ENCODE results near the gene ABCF2.

The ABCF2 gene

DNA sequence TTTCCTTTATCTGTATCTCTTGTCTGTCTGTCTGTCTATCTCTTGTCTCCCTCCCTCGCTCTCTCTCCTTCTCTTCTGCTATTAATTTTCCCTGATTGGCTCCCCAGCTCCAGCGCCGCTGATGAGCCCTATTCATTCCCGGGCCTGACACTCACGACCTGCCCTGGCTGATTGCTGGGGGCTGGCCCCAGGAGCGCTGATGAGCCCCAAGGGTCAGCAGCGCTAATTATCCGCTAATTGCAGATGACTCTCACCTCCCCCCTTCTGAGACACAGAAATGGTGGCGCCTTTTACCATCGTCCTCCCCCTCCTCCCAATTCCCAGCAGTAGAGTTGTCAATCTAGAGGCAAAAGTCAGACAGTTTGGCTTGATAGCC, 58.2 kb downstream of the ABCF2 start:
- no peak for DNase-seq

DNA sequence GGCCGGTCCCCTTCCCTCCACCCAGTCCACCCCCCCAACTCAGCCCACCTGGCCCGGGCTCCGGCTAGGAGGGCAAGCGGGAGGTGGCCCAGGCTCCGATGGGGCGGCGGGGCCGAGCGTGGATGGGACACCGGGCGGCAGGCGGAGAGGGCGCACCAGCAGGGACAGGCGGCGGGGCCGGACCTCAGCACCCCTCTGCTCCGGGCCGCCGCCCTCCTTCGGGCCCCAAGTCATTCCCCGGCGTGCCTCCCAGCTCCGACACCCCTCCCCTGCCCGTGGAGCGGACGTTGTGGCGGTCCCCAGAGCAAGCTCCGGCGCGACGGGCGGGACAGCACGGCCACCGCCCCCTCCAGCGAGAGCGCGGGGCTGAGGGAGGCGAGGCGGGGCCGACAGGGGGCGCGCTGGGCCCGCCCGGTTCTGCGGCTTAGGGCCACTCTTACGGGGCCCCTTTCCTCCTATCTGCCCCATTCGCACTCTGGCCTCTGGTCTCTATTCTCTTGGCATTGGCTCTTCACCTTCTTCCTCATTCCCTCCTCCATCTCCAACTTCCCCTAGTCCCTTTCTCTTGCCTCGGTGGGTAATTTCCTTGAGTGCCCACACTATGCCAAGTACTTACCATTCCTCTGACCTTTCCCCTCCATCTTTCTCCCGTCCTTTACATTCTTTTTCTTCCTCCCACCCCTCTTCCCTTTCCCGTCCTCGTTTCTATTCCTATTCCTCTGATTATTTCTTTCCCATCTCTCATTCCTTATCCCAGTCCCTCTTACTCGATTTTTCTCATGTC, 58.8 kb downstream of the ABCF2 start:
- DNase-seq: peak; percentile 66 to 87 (median 68)

DNA sequence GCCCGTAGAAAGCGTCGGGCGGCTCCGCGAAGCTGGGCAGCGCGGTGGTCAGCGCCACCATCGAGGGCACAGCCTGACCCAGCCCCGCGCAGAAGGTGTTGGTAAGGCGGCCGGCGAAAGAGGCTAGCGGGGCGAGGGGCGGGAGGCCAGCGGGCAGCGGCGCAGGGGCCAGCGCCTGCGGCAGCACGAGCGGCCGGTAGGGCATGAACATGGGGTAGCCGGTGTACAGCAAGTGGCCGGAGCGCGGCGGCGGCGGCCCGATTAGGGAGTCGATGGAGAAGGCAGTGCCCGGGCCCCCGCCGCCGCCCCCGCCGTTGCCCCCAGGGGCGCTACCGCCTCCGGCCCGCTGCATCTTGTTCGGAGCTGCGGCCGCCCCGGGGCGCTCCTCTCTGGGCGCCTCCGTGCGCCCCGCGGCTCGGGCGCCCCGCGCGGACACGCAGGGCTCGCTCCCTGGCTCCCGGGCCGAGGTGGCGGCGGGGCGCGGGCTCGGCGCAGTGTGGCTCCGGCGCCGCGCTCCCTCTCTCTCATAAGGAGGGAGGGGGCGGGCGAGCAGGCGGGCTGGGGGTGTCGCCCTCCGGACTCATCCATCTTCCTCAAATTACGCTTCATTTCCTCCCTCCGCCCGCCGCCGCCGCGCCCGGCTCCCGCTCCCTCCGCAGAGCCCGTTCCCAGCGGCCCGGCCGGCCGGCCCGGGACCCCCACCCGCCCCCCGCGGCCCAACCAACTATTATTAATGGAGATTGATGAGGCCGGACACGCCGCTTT, 59.6 kb downstream of the ABCF2 start, which contains the start of gene GBX1:
GBX1 (minus strand) TSS at position 498 of the 765 bp plus-strand sequence; CDS start at position 352, 146 bp downstream.
- DNase-seq: peak; percentile 28 to 66 (median 35)

DNA sequence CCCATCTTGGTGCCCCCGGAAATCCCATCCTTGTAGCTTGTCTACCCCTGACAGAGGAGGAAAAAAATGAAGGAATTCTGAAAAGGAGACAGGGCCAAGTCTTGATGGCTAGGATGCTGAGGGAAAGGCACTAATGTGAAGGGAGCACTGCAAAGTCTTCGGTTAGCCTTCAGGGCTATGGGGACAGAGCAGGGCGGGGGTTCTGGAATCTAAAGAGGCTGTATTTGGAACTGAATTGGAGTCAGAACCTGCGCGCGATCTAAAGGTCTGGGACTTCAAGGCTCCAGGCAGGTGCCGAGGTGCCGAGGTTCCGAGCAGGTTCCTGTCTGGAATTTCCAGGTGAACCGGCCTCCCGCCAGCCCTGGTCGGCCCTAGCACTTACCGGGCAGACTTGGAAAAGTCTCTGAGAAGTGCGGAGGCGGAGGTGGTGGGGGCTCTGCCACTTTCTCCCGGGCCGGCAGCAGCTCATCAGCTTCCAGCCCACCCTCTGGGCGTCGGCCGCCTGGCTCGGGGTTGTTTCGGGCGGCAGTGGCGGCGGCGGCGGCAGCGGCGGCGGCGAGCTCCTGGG, 60.3 kb downstream of the ABCF2 start:
- no peak for DNase-seq
